ENCODE measurements around the gene CMTM8.

CMTM8 gene

GRCh38 chr3:32335365-32336112 lies 97.1 kb downstream of the CMTM8 start:
- Histone ChIP-seq H3K36me3 (ENCODE audit: low read depth) (no peaks in the 10 kb centered on the region), H3K27ac (ENCODE audit: poor library complexity, severe bottlenecking) (no peak overlapping the region), H3K27me3 (ENCODE audit: insufficient read depth, poor library complexity, severe bottlenecking) (no peaks in the 10 kb centered on the region), H3K9me3 (ENCODE audit: severe bottlenecking) (no peaks in the 10 kb centered on the region), H3K4me3 (ENCODE audit: severe bottlenecking) (no peak overlapping the region), H3K4me1 (ENCODE audit: insufficient read depth, poor library complexity, severe bottlenecking) (no peaks in the 10 kb centered on the region)
- DNase-seq (ENCODE audit: low spot score): no peak
- no peak for ATAC-seq (ENCODE audit: low read depth)
- TF ChIP-seq CTCF (IDR thresholded peaks at IDR 0.05; ENCODE audit: poor library complexity, severe bottlenecking): no peak

GRCh38 chr3:32336113-32336498 lies 97.6 kb downstream of the CMTM8 start:
- H3K4me3 ChIP-seq (ENCODE audit: severe bottlenecking): no peak overlapping the region
- no peak overlapping the region for H3K27ac ChIP-seq (ENCODE audit: poor library complexity, severe bottlenecking)
- H3K4me1 ChIP-seq (ENCODE audit: insufficient read depth, poor library complexity, severe bottlenecking): no peaks in the 10 kb centered on the region
- no peaks in the 10 kb centered on the region for H3K9me3 ChIP-seq (ENCODE audit: severe bottlenecking)
- no peak for DNase-seq (ENCODE audit: low spot score)
- no peak for ATAC-seq (ENCODE audit: low read depth)
- TF ChIP-seq CTCF (IDR thresholded peaks at IDR 0.05; ENCODE audit: poor library complexity, severe bottlenecking): no peak
- no peaks in the 10 kb centered on the region for H3K27me3 ChIP-seq (ENCODE audit: insufficient read depth, poor library complexity, severe bottlenecking)
- no peaks in the 10 kb centered on the region for H3K36me3 ChIP-seq (ENCODE audit: low read depth)

GRCh38 chr3:32337505-32337904 lies 99.0 kb downstream of the CMTM8 start:
- Histone ChIP-seq H3K4me1 (ENCODE audit: insufficient read depth, poor library complexity, severe bottlenecking) (no peaks in the 10 kb centered on the region), H3K4me3 (ENCODE audit: severe bottlenecking) (no peak overlapping the region), H3K9me3 (ENCODE audit: severe bottlenecking) (no peaks in the 10 kb centered on the region), H3K27me3 (ENCODE audit: insufficient read depth, poor library complexity, severe bottlenecking) (no peaks in the 10 kb centered on the region), H3K36me3 (ENCODE audit: low read depth) (no peaks in the 10 kb centered on the region), H3K27ac (ENCODE audit: poor library complexity, severe bottlenecking) (no peak overlapping the region)
- ATAC-seq (ENCODE audit: low read depth): no peak
- DNase-seq (ENCODE audit: low spot score): no peak
- no peak for TF ChIP-seq CTCF (IDR thresholded peaks at IDR 0.05; ENCODE audit: poor library complexity, severe bottlenecking)

- peak; percentile 84 for ATAC-seq (ENCODE audit: low read depth)
- H3K9me3 ChIP-seq (ENCODE audit: severe bottlenecking): no peaks in the 10 kb centered on the region
- H3K27me3 ChIP-seq (ENCODE audit: insufficient read depth, poor library complexity, severe bottlenecking): no peaks in the 10 kb centered on the region
- no peak for DNase-seq (ENCODE audit: low spot score)
- no peak overlapping the region for H3K4me3 ChIP-seq (ENCODE audit: severe bottlenecking)
- no peaks in the 10 kb centered on the region for H3K36me3 ChIP-seq (ENCODE audit: low read depth)
- peak; percentile 51 for TF ChIP-seq CTCF (IDR thresholded peaks at IDR 0.05; ENCODE audit: poor library complexity, severe bottlenecking)
- no peaks in the 10 kb centered on the region for H3K4me1 ChIP-seq (ENCODE audit: insufficient read depth, poor library complexity, severe bottlenecking)
- no peak overlapping the region for H3K27ac ChIP-seq (ENCODE audit: poor library complexity, severe bottlenecking)
These were observed 101.6 kb downstream of the CMTM8 start for GRCh38 chr3:32340039-32340438.

GRCh38 chr3:32340611-32341365 lies 102.3 kb downstream of the CMTM8 start:
- H3K4me1 ChIP-seq (ENCODE audit: insufficient read depth, poor library complexity, severe bottlenecking): no peaks in the 10 kb centered on the region
- no peak overlapping the region for H3K4me3 ChIP-seq (ENCODE audit: severe bottlenecking)
- no peak overlapping the region for H3K27ac ChIP-seq (ENCODE audit: poor library complexity, severe bottlenecking)
- H3K27me3 ChIP-seq (ENCODE audit: insufficient read depth, poor library complexity, severe bottlenecking): no peaks in the 10 kb centered on the region
- H3K9me3 ChIP-seq (ENCODE audit: severe bottlenecking): no peaks in the 10 kb centered on the region
- H3K36me3 ChIP-seq (ENCODE audit: low read depth): no peaks in the 10 kb centered on the region
- ATAC-seq (ENCODE audit: low read depth) (peak; percentile 31; the same call in 1 of the 3 replicates), DNase-seq (ENCODE audit: low spot score) (no peak)
- no peak for TF ChIP-seq CTCF (IDR thresholded peaks at IDR 0.05; ENCODE audit: poor library complexity, severe bottlenecking)

All from RWPE2 (cell line).